ENCODE data around the gene NADSYN1.

- TF ChIP-seq CTCF (conservative IDR thresholded peaks at IDR 0.05 in 1 of 2, IDR thresholded peaks at IDR 0.05 in 1 of 2; ENCODE audit: low read depth in 1 of 2, low read length in 2 of 2) (no peak), EZH2 (IDR thresholded peaks at IDR 0.05; ENCODE audit: low read length, missing control alignments) (no peak)
Measured at GRCh38 chr11:71440021-71440755, 12.8 kb upstream of the NADSYN1 start.

Measured in fibroblast of lung (primary cell).